CD4-positive, alpha-beta T cell treated with Interleukin-4 for 4 hours (primary cell): ENCODE measurements around the gene COX20.

Source experiments
- DNase-seq: peaks from one replicate; pipeline ENCODE4 v3.0.0-alpha.2; 2020

Gene COX20

GRCh38 chr1:244881552-244882280 is 46.3 kb downstream of the COX20 start:
- no peak for DNase-seq

GRCh38 chr1:244887281-244887680 is 51.8 kb downstream of the COX20 start:
- no peak for DNase-seq

GRCh38 chr1:244893836-244894235 is 58.4 kb downstream of the COX20 start:
- DNase-seq, result no peak
